ENCODE measurements around the gene RASSF10. TPM values are rescaled to one million over a fixed set of nuclear protein-coding genes. Genes with fewer than 3 reads are reported as not detected.

Gene RASSF10
- total RNA-seq, 2 donors from 2014 or later, result 0.59 to 1.2 TPM

DNA sequence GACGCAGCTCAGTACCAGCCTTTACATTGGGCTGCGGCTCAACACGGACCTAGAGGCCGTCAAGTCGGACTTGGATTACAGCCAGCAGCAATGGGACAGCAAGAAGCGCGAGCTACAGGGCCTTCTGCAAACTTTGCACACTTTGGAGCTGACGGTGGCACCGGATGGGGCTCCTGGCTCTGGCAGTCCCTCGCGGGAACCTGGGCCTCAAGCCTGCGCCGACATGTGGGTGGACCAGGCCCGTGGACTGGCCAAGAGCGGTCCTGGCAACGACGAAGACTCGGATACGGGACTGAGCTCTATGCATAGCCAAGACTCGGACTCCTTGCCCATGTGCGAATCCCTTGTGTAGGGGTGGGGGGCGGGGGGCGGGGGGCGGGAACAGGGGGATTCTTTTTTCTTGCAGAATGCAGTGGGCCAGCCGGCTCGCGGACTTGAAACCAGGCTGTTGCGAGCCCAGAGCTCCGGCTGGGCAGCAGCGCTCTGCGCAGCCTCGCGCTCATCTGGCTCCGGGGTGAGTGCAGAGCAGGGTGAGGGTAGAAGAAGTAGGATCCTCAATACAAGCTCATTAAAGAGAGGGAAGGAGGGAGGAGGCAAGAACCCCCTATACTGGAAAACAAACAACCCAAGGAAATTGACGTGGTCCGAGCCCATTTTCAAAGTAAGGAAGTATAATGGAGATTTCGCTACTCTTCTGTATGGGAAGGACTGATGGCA is 1.8 kb downstream of the RASSF10 start:
- H3K27me3 ChIP-seq, result peaks cover 7 to 12% of the 10 kb centered on the region in 2 donors
- peaks cover 0 to 32% of the 10 kb centered on the region in 2 donors for H3K4me1 ChIP-seq
- H3K4me3 ChIP-seq, result peak overlapping the region in 1 of 2 donors; percentile 51
- no peaks in the 10 kb centered on the region for H3K9me3 ChIP-seq
- TF ChIP-seq, protein P1, sequence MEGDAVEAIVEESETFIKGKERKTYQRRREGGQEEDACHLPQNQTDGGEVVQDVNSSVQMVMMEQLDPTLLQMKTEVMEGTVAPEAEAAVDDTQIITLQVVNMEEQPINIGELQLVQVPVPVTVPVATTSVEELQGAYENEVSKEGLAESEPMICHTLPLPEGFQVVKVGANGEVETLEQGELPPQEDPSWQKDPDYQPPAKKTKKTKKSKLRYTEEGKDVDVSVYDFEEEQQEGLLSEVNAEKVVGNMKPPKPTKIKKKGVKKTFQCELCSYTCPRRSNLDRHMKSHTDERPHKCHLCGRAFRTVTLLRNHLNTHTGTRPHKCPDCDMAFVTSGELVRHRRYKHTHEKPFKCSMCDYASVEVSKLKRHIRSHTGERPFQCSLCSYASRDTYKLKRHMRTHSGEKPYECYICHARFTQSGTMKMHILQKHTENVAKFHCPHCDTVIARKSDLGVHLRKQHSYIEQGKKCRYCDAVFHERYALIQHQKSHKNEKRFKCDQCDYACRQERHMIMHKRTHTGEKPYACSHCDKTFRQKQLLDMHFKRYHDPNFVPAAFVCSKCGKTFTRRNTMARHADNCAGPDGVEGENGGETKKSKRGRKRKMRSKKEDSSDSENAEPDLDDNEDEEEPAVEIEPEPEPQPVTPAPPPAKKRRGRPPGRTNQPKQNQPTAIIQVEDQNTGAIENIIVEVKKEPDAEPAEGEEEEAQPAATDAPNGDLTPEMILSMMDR (IDR thresholded peaks at IDR 0.05), result no peak
- DNase-seq (ENCODE audit: low spot score), result no peak
- H3K36me3 ChIP-seq, result no peaks in the 10 kb centered on the region
- no peak overlapping the region for H3K27ac ChIP-seq

DNA sequence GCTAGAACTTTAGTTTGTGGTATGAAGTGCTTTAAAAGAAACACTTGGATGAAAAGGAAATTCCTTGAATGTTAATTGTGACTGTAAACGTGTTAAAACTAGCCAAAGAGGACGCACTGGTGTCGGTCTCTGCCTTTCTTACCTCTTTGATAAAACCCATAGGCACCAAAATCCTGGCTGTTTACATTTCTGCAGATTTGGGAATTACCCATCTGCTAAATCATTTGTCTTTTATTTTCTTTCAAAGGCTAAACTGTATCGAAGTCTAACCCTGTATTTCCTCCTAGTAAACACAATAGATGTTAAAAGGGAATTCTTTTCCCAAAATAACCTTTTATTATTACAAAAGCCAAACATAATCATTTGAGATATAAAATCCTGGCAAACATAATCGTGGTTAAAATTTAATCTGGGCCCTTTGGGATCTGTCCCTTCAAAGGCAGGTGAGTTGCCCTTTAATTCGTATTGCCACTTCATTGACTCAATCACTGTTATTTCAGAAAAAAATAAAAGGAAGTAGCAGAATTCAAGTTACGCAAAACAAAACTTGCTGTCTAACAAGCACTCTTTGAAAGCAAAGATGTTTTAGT is 2.4 kb downstream of the RASSF10 start:
- TF ChIP-seq, protein P1 (IDR thresholded peaks at IDR 0.05), result no peak
- H3K4me3 ChIP-seq, result no peak overlapping the region

DNA sequence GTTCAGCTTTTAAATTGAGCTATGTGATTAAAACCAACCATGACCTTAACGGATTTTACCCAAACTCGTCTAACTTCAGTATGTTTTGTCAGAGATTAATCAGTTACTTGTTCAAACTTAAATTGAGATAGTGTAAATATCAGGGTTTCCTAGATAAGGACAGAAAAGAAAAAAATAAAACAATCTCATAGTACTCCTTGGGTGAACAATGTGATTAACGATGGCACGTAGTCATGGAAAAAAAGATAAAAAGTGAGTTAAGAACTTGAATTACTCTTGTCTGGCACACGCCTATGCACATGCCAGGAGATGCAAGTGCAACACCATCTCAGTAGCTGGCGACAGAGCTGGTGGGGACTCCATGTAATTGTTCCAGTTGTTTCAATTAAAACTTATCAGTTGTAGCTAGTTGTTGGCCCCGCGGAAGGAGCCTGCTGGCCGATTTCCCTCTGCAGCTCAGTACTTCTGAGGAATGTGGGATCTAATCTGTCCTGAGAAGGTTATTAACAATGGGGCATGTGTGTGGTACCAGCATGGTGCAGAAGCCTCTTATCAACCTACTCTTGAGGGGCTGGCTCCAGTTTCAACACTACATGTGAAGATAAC is 3.0 kb downstream of the RASSF10 start:
- no peak for DNase-seq (ENCODE audit: low spot score)
- H3K4me1 ChIP-seq, result peaks cover 0 to 32% of the 10 kb centered on the region in 2 donors
- H3K9me3 ChIP-seq, result no peaks in the 10 kb centered on the region
- H3K27me3 ChIP-seq, result peaks cover 7 to 12% of the 10 kb centered on the region in 2 donors
- H3K27ac ChIP-seq, result no peak overlapping the region
- TF ChIP-seq, protein P1 (IDR thresholded peaks at IDR 0.05), result no peak
- H3K36me3 ChIP-seq, result no peaks in the 10 kb centered on the region
- H3K4me3 ChIP-seq, result no peak overlapping the region

More for the DNA sequence above, 2.4 kb downstream of the RASSF10 start:
- no peak for DNase-seq (ENCODE audit: low spot score)
- Histone ChIP-seq H3K9me3 (no peaks in the 10 kb centered on the region), H3K4me1 (peaks cover 0 to 32% of the 10 kb centered on the region in 2 donors), H3K27ac (no peak overlapping the region), H3K36me3 (no peaks in the 10 kb centered on the region), H3K27me3 (peaks cover 7 to 12% of the 10 kb centered on the region in 2 donors)

DNA sequence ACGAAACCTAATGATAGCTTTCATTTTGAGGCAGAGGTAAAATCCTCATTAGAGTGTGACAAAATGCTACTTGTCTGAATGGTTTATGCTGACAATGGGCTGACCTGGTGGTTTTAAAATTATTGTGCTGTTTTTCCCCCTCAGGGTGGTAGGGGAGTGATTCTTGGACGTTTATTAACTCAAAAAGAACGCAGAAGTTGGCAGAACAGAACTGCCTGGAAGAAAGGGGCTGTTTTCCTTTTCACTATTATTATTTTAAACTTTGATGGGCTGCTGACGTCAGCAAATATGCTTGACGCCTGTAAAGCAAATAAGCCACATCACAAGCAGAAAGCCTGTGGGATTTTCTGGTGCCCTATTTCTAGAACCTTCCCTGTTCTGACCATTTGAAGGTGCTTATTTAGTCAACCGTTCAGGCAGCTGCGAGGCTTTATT is 4.0 kb downstream of the RASSF10 start:
- H3K27me3 ChIP-seq, result peaks cover 7 to 12% of the 10 kb centered on the region in 2 donors
- DNase-seq (ENCODE audit: low spot score), result no peak
- H3K9me3 ChIP-seq, result no peaks in the 10 kb centered on the region
- H3K4me3 ChIP-seq, result no peak overlapping the region
- TF ChIP-seq, protein P1 (IDR thresholded peaks at IDR 0.05), result no peak
- H3K4me1 ChIP-seq, result peaks cover 0 to 32% of the 10 kb centered on the region in 2 donors
- H3K36me3 ChIP-seq, result no peaks in the 10 kb centered on the region
- no peak overlapping the region for H3K27ac ChIP-seq

DNA sequence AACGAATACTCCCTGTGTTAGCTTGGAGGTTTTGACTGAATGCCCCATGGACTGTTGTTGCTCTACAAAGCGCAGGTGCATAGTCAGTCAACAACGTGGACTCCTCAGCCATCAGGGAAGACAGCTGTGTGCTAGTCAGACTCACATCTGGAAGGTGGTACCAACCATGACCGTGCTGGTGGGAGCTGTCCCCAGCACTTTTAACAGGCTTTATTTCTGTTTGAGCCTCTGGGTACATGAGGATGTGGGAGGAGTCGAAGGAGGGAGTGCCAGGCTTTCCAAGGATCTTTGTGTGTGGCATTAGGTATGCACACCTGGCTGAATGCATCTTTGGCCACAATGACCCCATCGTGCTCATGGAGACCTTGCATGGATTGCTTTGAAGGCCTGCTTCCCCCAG is 6.6 kb downstream of the RASSF10 start:
- no peaks in the 10 kb centered on the region for H3K36me3 ChIP-seq
- peaks cover 0 to 10% of the 10 kb centered on the region in 2 donors for H3K4me1 ChIP-seq
- TF ChIP-seq, protein P1 (IDR thresholded peaks at IDR 0.05), result no peak
- H3K27me3 ChIP-seq, result no peaks in the 10 kb centered on the region
- DNase-seq (ENCODE audit: low spot score), result no peak
- no peak overlapping the region for H3K27ac ChIP-seq
- no peak overlapping the region for H3K4me3 ChIP-seq
- H3K9me3 ChIP-seq, result no peaks in the 10 kb centered on the region

Measured in right atrium auricular region (tissue), 2 donors.